ENCODE measurements around the gene PTGES2.
"Not testable (repeated sequence)": the region's sequence is repeated elsewhere in the genome, so short reads cannot be mapped to it uniquely, and the experiment has no call there.

DNA sequence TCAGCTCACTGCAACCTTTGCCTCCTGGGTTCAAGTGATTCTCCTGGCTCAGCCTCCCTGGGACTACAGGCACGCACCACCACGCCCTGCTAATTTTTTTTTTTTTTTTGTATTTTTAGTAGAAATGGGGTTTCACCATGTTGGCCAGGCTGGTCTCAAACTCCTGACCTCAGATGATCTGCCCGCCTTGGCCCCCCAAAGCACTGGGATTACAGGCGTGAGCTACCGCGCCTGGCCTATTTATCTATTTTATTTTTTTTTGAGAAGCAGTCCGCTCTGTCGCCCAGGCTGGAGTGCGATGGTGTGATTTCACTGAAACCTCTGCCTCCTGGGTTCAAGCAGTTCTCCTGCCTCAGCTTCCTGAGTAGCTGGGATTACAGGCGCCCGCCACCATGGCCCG lies 56.1 kb downstream of the PTGES2 start:
- TF ChIP-seq CTCF (conservative IDR thresholded peaks at IDR 0.05; ENCODE audit: low read length); EZH2phosphoT487 (IDR thresholded peaks at IDR 0.05; ENCODE audit: borderline replicate concordance, low read depth, low read length): not testable (repeated sequence)
